GM23338 (cell line): ENCODE data around the gene AFAP1. TPM values are rescaled to one million over a fixed set of nuclear protein-coding genes. Genes with fewer than 3 reads are reported as not detected.

Experiments
- ATAC-seq: fragments of 200-7000 bp; cut with Tn5 transposase; 3 replicates; pipeline ENCODE4 v1.9.1; 2020
- DNase-seq: peaks from one replicate; pipeline ENCODE4 v3.0.0-alpha.2; 2015; ENCODE audit warnings: low spot score
- H2AFZ ChIP-seq: fragments of 200-600 bp; sonication (generic); 2 replicates; pipeline ENCODE4 v1.8.0; 2016; ENCODE audit warnings: antibody characterized with exemption, mild to moderate bottlenecking, moderate library complexity
- H3F3A ChIP-seq: fragments of 200-600 bp; sonication (generic); replicated peaks from 2 replicates; pipeline ENCODE4 v1.8.0; 2017; ENCODE audit warnings: antibody characterized with exemption, mixed run types, low read depth
- H3K27ac ChIP-seq: fragments of 200-600 bp; sonication (generic); 2 replicates; pipeline ENCODE4 v1.6.1; 2016; ENCODE audit warnings: low read depth
- H3K27me3 ChIP-seq: fragments of 200-600 bp; sonication (generic); 2 replicates; pipeline ENCODE4 v1.8.0; 2016; ENCODE audit warnings: mild to moderate bottlenecking, mixed run types, moderate library complexity; ENCODE audit not compliant: insufficient read depth
- H3K36me3 ChIP-seq: fragments of 200-600 bp; sonication (generic); 2 replicates; pipeline ENCODE4 v1.8.0; 2016; ENCODE audit warnings: mild to moderate bottlenecking; ENCODE audit not compliant: insufficient read depth
- H3K4me1 ChIP-seq: fragments of 200-600 bp; sonication (generic); 2 replicates; pipeline ENCODE4 v1.8.0; 2016; ENCODE audit warnings: mild to moderate bottlenecking, moderate library complexity; ENCODE audit not compliant: insufficient read depth
- H3K4me2 ChIP-seq: fragments of 200-600 bp; sonication (generic); 2 replicates; pipeline ENCODE4 v1.7.1; 2017; ENCODE audit warnings: mixed run types
- H3K4me3 ChIP-seq: fragments of 200-600 bp; sonication (generic); 2 replicates; pipeline ENCODE4 v1.6.1; 2016; ENCODE audit warnings: mixed run types
- H3K79me2 ChIP-seq: fragments of 200-600 bp; sonication (generic); replicated peaks from 2 replicates; pipeline ENCODE4 v1.8.0; 2017; ENCODE audit warnings: mild to moderate bottlenecking; ENCODE audit not compliant: insufficient read depth
- H3K9me2 ChIP-seq: fragments of 200-600 bp; sonication (generic); 2 replicates; pipeline ENCODE4 v1.8.0; 2017; ENCODE audit not compliant: insufficient read depth
- H4K20me1 ChIP-seq: fragments of 200-600 bp; sonication (generic); replicated peaks from 2 replicates; pipeline ENCODE4 v1.8.0; 2017; ENCODE audit warnings: mild to moderate bottlenecking; ENCODE audit not compliant: insufficient read depth
- H3K27ac Mint-ChIP-seq: 2 replicates; pipeline ENCODE4 v1.8.0; 2020; ENCODE audit warnings: inconsistent platforms, mild to moderate bottlenecking, moderate library complexity, mixed read lengths
- H3K27me3 Mint-ChIP-seq: 3 replicates; pipeline ENCODE4 v1.8.0; 2022; ENCODE audit warnings: low read depth, mild to moderate bottlenecking, moderate library complexity, mixed read lengths, inconsistent platforms; ENCODE audit not compliant: insufficient read depth, poor library complexity
- H3K36me3 Mint-ChIP-seq: 3 replicates; pipeline ENCODE4 v1.8.0; 2021; ENCODE audit warnings: low read depth, mild to moderate bottlenecking, inconsistent platforms, moderate library complexity, mixed read lengths
- H3K4me1 Mint-ChIP-seq: 3 replicates; pipeline ENCODE4 v1.8.0; 2020; ENCODE audit warnings: mild to moderate bottlenecking, inconsistent platforms, mixed read lengths
- H3K4me3 Mint-ChIP-seq: 3 replicates; pipeline ENCODE4 v1.8.0; 2021; ENCODE audit warnings: moderate library complexity, mild to moderate bottlenecking, inconsistent platforms, mixed read lengths
- H3K9me3 Mint-ChIP-seq: 3 replicates; pipeline ENCODE4 v1.8.0; 2020; ENCODE audit warnings: moderate library complexity, mild to moderate bottlenecking, inconsistent platforms, mixed read lengths
- EZH2 ChIP-seq: fragments of 200-600 bp; sonication (generic); IDR thresholded peaks from one replicate; pipeline ENCODE4 v1.8.0; 2017; ENCODE audit warnings: antibody characterized with exemption, mild to moderate bottlenecking, low read depth; ENCODE audit not compliant: unreplicated experiment
- EZH2phosphoT487 ChIP-seq: fragments of 200-600 bp; sonication (generic); IDR thresholded peaks from one replicate; pipeline ENCODE4 v1.8.1; 2018; ENCODE audit warnings: antibody characterized with exemption; ENCODE audit not compliant: unreplicated experiment
- REST ChIP-seq: IDR thresholded peaks from one replicate; pipeline ENCODE4 v1.6.1; 2018; ENCODE audit warnings: antibody characterized with exemption; ENCODE audit not compliant: unreplicated experiment
- ZNF331 ChIP-seq: fragments of 250-450 bp; sonication (Bioruptor Pico); IDR thresholded peaks from 2 replicates; pipeline ENCODE4 v1.5.0; 2020; ENCODE audit warnings: low read depth, mild to moderate bottlenecking, moderate library complexity
- ZNF462 ChIP-seq: fragments of 250-450 bp; sonication (Bioruptor Pico); IDR thresholded peaks from 2 replicates; pipeline ENCODE4 v1.5.0; 2020; ENCODE audit warnings: mild to moderate bottlenecking, moderate library complexity
- polyA plus RNA-seq: library from polyadenylated mRNA; unstranded; fragments of >200 nt; fragmentation: Nextera tagmentation; extraction: Ambion mirVana; gene quantifications from 2 replicates; pipeline ENCODE4 v1.2.1, GENCODE V29; 2016
- total RNA-seq: library from RNA; depleted of rRNA; stranded (reverse); fragments of >200 nt; shearing (Covaris generic); gene quantifications from 2 replicates; pipeline ENCODE4 v1.2.3, GENCODE V29; 2014

The AFAP1 gene
- total and polyA plus RNA-seq, 2 experiments from 2014 or later: 6.5 to 21.5 TPM

GRCh38 chr4:7909463-7910262, 30.0 kb downstream of the AFAP1 start:
- peaks cover 58% of the 10 kb centered on the region for H3K4me1 Mint-ChIP-seq
- peak overlapping the region; percentile 96 for H3K27ac Mint-ChIP-seq
- no peak overlapping the region for H3K4me3 Mint-ChIP-seq
- no peaks in the 10 kb centered on the region for H3K9me3 Mint-ChIP-seq
- Histone ChIP-seq H3K27ac (peak overlapping the region; percentile 88), H3F3A (no peaks in the 10 kb centered on the region), H3K79me2 (peaks cover 97% of the 10 kb centered on the region), H2AFZ (no peak overlapping the region), H3K36me3 (no peaks in the 10 kb centered on the region), H3K27me3 (no peaks in the 10 kb centered on the region), H4K20me1 (no peaks in the 10 kb centered on the region; the same call in 1 of the 2 replicates), H3K9me2 (no peaks in the 10 kb centered on the region), H3K4me3 (no peak overlapping the region), H3K4me1 (peaks cover 65% of the 10 kb centered on the region), H3K4me2 (peak overlapping the region; percentile 53)
- DNase-seq: no peak
- no peak for TF ChIP-seq ZNF462 (CRISPR knock-in tag)
- TF ChIP-seq ZNF331 (CRISPR knock-in tag): no peak
- no peak for TF ChIP-seq REST
- no peak for TF ChIP-seq EZH2phosphoT487
- TF ChIP-seq EZH2: no peak
- no peaks in the 10 kb centered on the region for H3K36me3 Mint-ChIP-seq
- no peak for ATAC-seq
- no peaks in the 10 kb centered on the region for H3K27me3 Mint-ChIP-seq
